Tibial nerve (tissue), 4 donors: Measurements from ENCODE around the gene ARHGEF9. TPM values are rescaled to one million over a fixed set of nuclear protein-coding genes. Genes with fewer than 3 reads are reported as not detected.
A peak's percentile ranks its signal among the peaks of the same experiment; 100 is the strongest.

ENCODE experiments used
- DNase-seq, 2 donors: peaks; one replicate each; pipeline ENCODE4 v3.0.0-alpha.2; 2019; ENCODE audit warnings: low spot score in 2 of 2
- H3K27ac ChIP-seq, 4 donors: fragments of 200-600 bp; sonication (generic) in 3 of 4; one replicate each; pipeline ENCODE4 v1.5.1; 2017 to 2019; ENCODE audit warnings: mild to moderate bottlenecking in 1 of 4
- H3K27me3 ChIP-seq, 2 donors: fragments of 200-600 bp; sonication (generic) in 1 of 2; one replicate each; pipeline versions ENCODE4 v1.5.1 to v1.6.0; 2017 to 2019
- H3K36me3 ChIP-seq, 3 donors: fragments of 200-600 bp; sonication (generic); one replicate each; pipeline ENCODE4 v1.5.1; 2018 to 2019
- H3K4me1 ChIP-seq, 4 donors: fragments of 200-600 bp; sonication (generic) in 3 of 4; one replicate each; pipeline ENCODE4 v1.5.1; 2017 to 2019
- H3K4me3 ChIP-seq, 4 donors: fragments of 200-600 bp; sonication (generic) in 3 of 4; one replicate each; pipeline ENCODE4 v1.5.1; 2017 to 2019; ENCODE audit warnings: mild to moderate bottlenecking in 1 of 4, moderate library complexity in 1 of 4
- H3K9me3 ChIP-seq, 4 donors: fragments of 200-600 bp; sonication (generic) in 3 of 4; one replicate each; pipeline ENCODE4 v1.5.1; 2017 to 2019
- EP300 ChIP-seq, 2 donors: sonication (generic); formaldehyde crosslinking; IDR thresholded peaks; one replicate each; pipeline ENCODE4 v1.6.1; 2017; ENCODE audit warnings: antibody characterized with exemption in 2 of 2, mild to moderate bottlenecking in 1 of 2
- POLR2A ChIP-seq, 2 donors: fragments of 450-650 bp; IDR thresholded peaks; one replicate each; pipeline ENCODE4 v1.6.1; 2017; ENCODE audit warnings: antibody characterized with exemption in 2 of 2, mild to moderate bottlenecking in 2 of 2, moderate library complexity in 2 of 2
- WGBS, 2 donors: methylation state at CpG; one replicate each; pipeline ENCODE4 v1.1.5; 2018; 5-methylcytosine and 5-hydroxymethylcytosine counted together
- total RNA-seq, 4 donors: library from RNA; depleted of rRNA; stranded (reverse); fragments of >200 nt; gene quantifications; one replicate each; pipeline ENCODE4 v1.1.0, GENCODE V29; 2016
- TF ChIP-seq, protein P1 (sequence below), 5 experiments: fragments of 200-600 bp in 3 of 5; fragments of 450-650 bp in 2 of 5; sonication (generic) in 3 of 5; IDR thresholded peaks; one replicate each; pipeline ENCODE4 v1.5.1; 2016 to 2019; ENCODE audit warnings: antibody characterized with exemption in 5 of 5, mild to moderate bottlenecking in 3 of 5, moderate library complexity in 2 of 5

The ARHGEF9 gene
- total RNA-seq, 4 donors from 2014 or later = 19.5 to 32.7 (median 25.9) TPM

DNA sequence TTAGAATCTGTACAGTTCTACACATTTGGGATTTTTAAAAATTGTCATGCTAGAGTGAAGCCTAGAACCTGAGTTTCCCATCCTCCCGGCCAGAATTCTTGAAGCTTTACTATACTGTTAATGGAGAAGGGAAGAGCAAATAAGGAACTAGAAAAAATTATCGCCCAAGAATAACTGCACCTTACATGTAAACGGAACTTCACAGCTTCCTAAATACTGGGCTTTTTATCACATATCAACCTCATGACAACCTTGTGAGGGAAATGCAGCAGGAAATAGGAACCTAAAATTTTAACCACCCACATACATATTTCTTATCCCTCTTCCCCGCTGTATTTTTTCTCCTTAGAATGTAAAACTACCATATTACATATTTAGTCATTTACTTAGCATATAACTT lies 19.3 kb downstream of the ARHGEF9 start:
- no peak for DNase-seq
- TF ChIP-seq POLR2A (IDR thresholded peaks at IDR 0.05) = no peak
- TF ChIP-seq, protein P1, sequence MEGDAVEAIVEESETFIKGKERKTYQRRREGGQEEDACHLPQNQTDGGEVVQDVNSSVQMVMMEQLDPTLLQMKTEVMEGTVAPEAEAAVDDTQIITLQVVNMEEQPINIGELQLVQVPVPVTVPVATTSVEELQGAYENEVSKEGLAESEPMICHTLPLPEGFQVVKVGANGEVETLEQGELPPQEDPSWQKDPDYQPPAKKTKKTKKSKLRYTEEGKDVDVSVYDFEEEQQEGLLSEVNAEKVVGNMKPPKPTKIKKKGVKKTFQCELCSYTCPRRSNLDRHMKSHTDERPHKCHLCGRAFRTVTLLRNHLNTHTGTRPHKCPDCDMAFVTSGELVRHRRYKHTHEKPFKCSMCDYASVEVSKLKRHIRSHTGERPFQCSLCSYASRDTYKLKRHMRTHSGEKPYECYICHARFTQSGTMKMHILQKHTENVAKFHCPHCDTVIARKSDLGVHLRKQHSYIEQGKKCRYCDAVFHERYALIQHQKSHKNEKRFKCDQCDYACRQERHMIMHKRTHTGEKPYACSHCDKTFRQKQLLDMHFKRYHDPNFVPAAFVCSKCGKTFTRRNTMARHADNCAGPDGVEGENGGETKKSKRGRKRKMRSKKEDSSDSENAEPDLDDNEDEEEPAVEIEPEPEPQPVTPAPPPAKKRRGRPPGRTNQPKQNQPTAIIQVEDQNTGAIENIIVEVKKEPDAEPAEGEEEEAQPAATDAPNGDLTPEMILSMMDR (IDR thresholded peaks at IDR 0.05) = no peak
- no peak for TF ChIP-seq EP300 (IDR thresholded peaks at IDR 0.05)
- Histone ChIP-seq H3K4me1 (no peaks in the 10 kb centered on the region), H3K27ac (no peak overlapping the region), H3K4me3 (no peak overlapping the region), H3K9me3 (peaks cover 0 to 10% (median 0%) of the 10 kb centered on the region in 4 donors), H3K27me3 (peaks cover 0 to 5% of the 10 kb centered on the region in 2 donors), H3K36me3 (no peaks in the 10 kb centered on the region)
- WGBS, 2 donors = 67 to 84% methylated on average over 4 of the region's 4 CpGs

DNA sequence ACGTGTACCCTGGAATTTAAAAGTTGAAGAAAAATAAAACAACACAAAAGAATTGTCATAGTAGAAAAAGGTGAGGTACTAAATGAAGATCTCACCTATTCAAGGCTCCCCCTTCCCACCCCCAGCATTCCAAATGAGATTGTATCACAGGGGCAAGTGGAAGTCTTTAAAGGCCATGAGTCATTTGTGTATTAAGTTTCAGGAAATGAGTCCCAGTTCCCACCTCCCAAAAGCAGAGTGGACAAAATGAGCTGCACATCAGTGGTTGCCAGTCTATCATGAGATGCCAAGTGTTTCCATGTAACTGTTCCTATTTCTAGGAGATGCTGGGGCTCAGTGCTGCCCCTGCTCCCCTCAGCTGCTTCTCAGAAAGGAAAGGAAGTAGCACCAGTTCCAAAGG lies 20.1 kb downstream of the ARHGEF9 start:
- peaks cover 0 to 5% of the 10 kb centered on the region in 2 donors for H3K27me3 ChIP-seq
- no peaks in the 10 kb centered on the region for H3K36me3 ChIP-seq
- H3K4me3 ChIP-seq = no peak overlapping the region
- no peak overlapping the region for H3K27ac ChIP-seq
- no peak for DNase-seq
- TF ChIP-seq, protein P1 (IDR thresholded peaks at IDR 0.05) = no peak
- TF ChIP-seq EP300 (IDR thresholded peaks at IDR 0.05) (no peak), POLR2A (IDR thresholded peaks at IDR 0.05) (no peak)
- WGBS, 2 donors = 43 to 90% methylated on average over 1 of the region's 1 CpG
- H3K9me3 ChIP-seq = peaks cover 0 to 10% (median 0%) of the 10 kb centered on the region in 4 donors
- no peaks in the 10 kb centered on the region for H3K4me1 ChIP-seq

DNA sequence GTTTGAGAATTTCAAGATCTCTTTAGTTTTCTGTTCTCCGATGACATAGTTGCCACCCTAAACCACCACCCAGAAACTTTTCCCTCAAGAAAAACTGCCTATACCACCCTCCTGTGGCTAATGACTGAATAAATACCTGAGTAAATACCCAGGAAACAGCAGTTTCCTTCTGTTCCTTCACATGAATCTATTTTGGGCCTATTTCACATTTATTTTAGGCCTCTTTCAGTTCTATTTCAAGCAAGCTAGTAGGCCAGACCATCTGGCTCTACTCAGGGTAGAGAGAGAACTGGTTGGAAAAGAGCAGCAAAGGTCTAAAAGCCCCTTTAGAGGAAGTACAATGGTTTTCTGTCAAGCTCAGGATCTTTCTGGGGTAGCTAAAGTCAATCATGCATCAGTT lies 23.4 kb downstream of the ARHGEF9 start:
- H3K4me3 ChIP-seq = no peak overlapping the region
- TF ChIP-seq EP300 (IDR thresholded peaks at IDR 0.05) (no peak), POLR2A (IDR thresholded peaks at IDR 0.05) (no peak)
- TF ChIP-seq, protein P1 (IDR thresholded peaks at IDR 0.05) = peak in 1 of 5 experiments; percentile 11
- WGBS, 2 donors = 43 to 77% methylated on average over 1 of the region's 1 CpG
- no peaks in the 10 kb centered on the region for H3K4me1 ChIP-seq
- H3K9me3 ChIP-seq = no peaks in the 10 kb centered on the region
- no peaks in the 10 kb centered on the region for H3K36me3 ChIP-seq
- no peak overlapping the region for H3K27ac ChIP-seq
- DNase-seq = no peak
- H3K27me3 ChIP-seq = peaks cover 0 to 5% of the 10 kb centered on the region in 2 donors

DNA sequence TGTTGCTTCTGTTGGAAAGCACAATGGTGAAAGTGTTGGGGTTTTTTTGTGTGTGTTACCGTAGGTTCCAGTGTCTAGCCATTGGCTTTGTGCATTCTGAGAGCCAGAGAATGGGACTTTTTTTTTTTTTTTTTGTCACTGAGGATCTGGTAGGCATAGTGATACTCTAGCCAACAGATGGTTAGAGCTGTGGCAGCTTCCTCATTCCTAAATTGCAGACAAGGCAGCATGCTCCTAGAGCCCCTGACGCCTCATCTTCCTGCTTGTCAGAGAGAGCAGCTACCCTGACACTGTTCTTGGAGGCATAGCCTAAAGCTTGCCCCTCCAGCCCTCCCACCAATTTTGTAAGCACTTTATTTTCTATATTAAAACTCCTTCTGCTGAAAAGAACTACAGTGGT lies 27.0 kb downstream of the ARHGEF9 start:
- H3K9me3 ChIP-seq = no peaks in the 10 kb centered on the region
- no peak overlapping the region for H3K27ac ChIP-seq
- WGBS, 2 donors = 71 to 76% methylated on average over 2 of the region's 2 CpGs
- no peaks in the 10 kb centered on the region for H3K36me3 ChIP-seq
- DNase-seq = no peak
- peaks cover 0 to 6% (median 0%) of the 10 kb centered on the region in 4 donors for H3K4me1 ChIP-seq
- no peak for TF ChIP-seq POLR2A (IDR thresholded peaks at IDR 0.05)
- TF ChIP-seq, protein P1 (IDR thresholded peaks at IDR 0.05) = no peak
- TF ChIP-seq EP300 (IDR thresholded peaks at IDR 0.05) = no peak
- H3K27me3 ChIP-seq = peaks cover 0 to 9% of the 10 kb centered on the region in 2 donors
- no peak overlapping the region for H3K4me3 ChIP-seq

DNA sequence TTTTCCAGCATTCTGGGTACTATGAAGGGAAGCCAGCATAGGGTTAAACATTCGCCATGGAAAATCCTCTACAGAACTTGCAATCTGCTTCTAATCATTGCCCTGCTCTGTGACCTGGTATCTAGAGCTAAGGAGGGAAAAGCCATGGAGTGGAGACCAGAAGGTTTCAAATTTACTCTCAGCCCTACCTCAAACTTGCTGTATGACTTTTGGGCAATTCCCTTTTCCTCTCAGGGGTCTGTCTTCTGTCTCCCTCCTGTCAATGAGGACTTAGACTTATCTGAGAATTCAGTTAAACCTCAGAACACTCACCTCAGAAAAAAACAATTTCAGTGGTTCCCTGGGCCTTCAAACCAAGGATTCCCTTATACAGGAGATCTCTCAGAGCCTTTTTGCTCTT lies 29.1 kb downstream of the ARHGEF9 start:
- Histone ChIP-seq H3K4me1 (peaks cover 0 to 26% (median 0%) of the 10 kb centered on the region in 4 donors), H3K27me3 (peaks cover 0 to 4% of the 10 kb centered on the region in 2 donors), H3K9me3 (no peaks in the 10 kb centered on the region), H3K36me3 (no peaks in the 10 kb centered on the region), H3K27ac (peak overlapping the region in 1 of 4 donors; percentile 95), H3K4me3 (no peak overlapping the region)
- WGBS, 2 donors = 54 to 60% methylated on average over 1 of the region's 1 CpG
- no peak for TF ChIP-seq POLR2A (IDR thresholded peaks at IDR 0.05)
- TF ChIP-seq EP300 (IDR thresholded peaks at IDR 0.05) = no peak
- TF ChIP-seq, protein P1 (IDR thresholded peaks at IDR 0.05) = no peak
- no peak for DNase-seq
